ENCODE measurements around the gene OCA2.

The OCA2 gene

DNA sequence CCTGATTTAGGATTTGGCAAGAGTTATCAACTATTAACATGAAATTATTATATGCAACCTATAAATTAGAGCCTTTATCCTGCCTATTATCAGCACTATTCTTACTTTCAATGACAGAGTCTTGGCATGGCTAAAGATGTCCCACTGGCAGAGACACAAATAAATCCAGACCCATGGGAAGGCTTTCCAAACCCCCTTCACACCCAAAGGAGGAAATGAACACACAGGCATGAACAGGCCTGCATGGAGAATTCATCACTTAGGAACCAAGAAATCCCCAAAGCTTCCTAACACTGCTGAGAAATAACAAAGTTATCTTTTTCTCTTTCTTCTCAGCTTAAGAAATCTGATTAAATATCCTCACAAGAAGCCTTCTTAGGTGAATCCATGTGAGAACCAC, 213.9 kb downstream of the OCA2 start:
- H3K4me3 ChIP-seq (ENCODE audit: low read depth, low read length) = no peak overlapping the region

DNA sequence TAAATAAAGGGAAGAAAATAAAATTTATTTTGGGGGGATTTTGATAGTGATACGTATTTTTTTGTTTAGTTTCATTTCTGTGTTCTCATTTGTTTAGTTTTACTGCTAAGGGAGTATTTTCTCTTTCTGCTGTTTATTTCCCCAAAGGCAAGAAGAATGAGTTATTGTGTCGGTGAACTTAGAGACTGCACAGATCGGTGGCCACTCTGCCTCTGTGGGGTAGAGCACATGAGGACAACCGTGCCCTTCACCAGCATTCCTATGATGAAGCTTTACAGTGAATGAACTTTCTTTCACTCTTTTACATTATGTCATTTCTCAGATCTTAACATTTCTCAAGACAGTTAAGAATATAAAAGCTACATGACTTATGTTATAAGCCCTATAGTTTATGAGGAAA, 214.4 kb downstream of the OCA2 start:
- no peak overlapping the region for H3K4me3 ChIP-seq (ENCODE audit: low read depth, low read length)

DNA sequence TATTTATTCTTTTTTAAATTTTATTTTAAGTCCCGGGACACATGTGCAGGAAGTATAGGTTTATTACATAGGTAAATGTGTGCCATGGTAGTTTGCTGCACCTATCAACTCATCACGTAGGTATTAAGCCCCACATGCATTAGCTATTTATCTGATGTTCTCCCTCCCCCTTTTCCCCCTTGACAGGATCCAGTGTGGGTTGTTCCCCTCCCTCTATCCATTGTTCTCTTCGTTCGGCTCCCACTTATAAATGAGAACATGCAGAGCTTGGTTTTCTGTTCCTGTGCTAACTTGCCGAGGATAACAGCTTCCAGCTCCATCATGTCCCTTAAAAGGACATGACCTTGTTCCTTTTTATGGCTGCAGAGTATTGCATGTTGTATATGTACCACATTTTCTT, 220.3 kb downstream of the OCA2 start:
- H3K4me3 ChIP-seq (ENCODE audit: low read depth, low read length) = no peak overlapping the region

DNA sequence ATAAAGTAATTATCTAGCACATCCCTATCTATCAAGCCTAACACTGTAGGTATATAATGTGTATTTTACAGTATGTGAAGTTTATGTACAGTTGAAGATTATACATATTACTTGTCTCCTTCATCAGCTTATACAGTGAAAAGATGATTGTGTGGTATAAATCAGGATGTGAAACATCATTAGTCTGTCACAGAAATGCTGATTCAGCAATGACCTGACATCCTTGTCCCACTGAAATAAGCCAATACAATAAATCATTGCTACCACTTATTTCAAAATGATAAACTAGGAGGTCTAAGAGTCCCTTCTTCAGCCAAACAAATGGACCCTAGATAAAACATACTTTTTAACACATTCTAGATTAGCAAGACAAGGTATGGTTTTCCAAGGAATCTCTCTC, 225.3 kb downstream of the OCA2 start:
- no peak overlapping the region for H3K4me3 ChIP-seq (ENCODE audit: low read depth, low read length)

DNA sequence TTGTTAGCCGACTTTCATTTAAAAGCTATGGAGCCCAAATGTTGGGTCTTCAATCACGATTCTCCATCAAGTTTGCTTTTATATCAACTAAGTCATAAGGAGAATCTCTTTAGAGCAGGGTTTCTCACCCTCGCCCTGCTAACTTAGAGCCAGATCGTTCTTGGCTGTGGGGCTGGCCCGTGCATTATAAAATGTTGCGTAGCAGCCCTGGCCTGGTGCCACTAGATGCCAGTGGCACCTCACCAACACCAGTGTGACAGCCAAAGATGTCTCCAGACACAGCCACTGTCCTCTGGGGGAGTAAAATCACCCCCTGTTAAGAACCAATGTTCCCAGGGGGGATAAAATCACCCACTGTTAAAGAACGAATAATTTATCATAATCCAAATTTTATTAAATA, 226.1 kb downstream of the OCA2 start:
- no peak overlapping the region for H3K4me3 ChIP-seq (ENCODE audit: low read depth, low read length)

DNA sequence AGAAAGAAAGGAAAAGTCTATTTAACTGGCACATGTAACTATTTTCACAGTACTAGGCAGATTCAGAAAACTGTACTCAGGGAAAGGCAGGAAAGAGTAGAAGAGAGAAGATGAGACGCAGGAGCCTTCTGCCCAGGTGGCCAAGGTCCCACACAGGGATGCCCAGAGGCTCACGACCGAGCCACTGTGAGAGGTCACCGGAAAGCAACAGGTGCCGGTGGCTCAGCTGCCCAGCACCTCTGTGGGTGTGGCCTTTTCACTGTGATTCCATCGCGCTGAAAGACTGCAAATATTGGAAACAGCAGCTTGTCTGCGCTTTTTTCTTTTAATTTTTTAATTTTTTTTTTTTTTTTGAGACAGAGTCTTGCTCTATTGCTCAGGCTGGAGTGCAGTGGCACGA, 226.8 kb downstream of the OCA2 start:
- H3K4me3 ChIP-seq (ENCODE audit: low read depth, low read length) = no peak overlapping the region

DNA sequence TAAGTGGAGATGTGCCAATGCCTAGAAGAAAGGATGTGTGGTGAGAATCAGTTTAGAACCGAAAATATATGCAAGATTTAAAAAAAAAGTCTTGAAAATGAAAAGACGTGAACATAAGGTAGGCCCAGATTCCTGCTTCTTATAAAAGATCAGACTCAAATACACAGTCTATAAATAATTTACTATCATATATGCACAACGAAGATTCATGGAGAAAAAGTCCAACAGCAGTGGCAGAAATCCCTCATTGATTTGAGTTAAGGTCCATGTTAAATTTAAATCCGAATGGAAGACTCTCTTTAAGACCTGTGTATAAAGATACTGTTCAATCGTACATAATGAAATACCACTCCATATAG, 227.2 kb downstream of the OCA2 start:
- no peak overlapping the region for H3K4me3 ChIP-seq (ENCODE audit: low read depth, low read length)

DNA sequence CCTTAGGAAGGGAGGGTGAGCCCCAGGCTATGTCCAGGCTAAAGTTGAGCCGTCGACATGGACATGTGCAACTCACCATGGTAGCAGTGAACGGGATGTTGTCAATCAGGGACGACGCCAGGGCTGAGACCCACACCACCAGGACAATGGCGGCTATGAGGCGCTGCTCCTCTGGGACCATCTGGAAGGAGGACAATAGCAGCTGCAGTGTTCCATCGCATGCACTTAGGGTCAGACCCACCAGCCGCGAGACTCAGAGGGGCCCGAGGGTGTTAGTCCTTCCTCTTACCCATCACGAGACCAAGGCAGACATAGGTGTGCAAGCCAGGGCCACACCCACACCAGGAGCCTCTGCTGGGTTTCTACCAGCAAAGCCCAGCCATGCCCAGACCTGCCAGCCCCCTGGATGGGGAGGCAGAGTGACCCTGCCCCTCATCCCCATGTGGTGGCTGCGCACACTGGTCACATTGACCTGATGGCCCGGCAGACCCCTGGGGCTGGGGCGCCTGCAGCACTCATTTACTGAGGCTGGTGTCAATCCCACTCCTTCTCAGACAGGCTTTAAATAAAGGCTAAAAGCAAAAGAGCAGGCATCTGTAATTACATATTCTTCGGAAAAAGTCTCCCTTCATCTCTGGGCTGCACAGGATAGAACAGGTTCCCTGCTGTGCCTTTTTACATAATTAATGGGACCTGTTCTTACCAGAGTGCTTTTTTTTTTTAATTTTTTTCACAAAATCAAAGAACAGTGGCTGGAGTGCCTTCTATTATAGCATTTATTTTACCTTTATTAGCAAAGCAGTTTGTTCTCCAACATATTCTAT, 227.8 kb downstream of the OCA2 start:
- H3K4me3 ChIP-seq (ENCODE audit: low read depth, low read length) = no peak overlapping the region

DNA sequence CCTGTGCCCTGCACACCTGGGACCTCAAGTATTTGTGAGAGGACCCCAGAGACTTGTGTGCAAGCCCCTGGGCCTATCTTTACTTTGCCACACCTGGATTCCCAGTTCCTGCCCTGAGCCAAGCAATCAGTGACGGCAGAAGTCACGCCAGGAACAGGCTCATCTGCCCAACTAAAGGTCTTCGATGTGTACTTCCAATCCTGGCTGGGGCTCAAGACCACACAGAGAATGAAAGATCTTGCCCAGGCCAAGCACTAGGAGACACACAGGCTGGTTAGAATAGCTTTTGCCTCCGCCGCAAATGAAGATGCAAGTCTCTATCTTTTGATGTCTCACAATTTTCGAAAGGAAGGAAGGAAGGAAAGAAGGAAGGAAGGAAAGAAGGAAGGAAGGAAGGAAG, 228.8 kb downstream of the OCA2 start:
- no peak overlapping the region for H3K4me3 ChIP-seq (ENCODE audit: low read depth, low read length)

DNA sequence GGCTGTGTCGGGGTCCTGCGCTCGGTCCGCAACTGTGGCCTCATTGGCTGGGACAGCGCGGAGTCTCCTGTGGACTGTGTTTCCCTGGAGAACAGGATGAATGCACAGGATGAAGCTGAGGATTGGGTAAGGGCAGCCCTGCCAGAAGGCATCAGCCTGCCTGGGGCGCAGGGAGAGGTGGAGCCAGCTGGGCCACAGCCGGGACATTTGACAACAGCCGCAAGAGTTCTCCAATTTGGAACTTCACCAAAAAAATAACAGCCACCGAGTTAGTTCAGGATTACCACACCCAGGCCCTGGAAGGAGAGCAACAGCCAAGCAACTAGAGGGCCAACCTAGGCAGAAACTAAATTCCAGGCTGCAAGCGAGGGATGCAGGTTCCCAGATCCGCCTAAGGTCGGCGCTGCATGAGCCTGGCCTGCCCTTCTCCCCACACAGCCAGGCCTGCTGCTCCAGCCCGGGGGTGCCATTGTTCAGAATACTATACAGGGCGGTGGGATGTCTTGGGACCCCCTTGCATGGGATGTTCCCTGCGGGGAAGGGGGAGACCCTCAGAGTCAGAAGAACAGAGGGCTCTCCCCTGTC, 229.3 kb downstream of the OCA2 start:
- no peak overlapping the region for H3K4me3 ChIP-seq (ENCODE audit: low read depth, low read length)

DNA sequence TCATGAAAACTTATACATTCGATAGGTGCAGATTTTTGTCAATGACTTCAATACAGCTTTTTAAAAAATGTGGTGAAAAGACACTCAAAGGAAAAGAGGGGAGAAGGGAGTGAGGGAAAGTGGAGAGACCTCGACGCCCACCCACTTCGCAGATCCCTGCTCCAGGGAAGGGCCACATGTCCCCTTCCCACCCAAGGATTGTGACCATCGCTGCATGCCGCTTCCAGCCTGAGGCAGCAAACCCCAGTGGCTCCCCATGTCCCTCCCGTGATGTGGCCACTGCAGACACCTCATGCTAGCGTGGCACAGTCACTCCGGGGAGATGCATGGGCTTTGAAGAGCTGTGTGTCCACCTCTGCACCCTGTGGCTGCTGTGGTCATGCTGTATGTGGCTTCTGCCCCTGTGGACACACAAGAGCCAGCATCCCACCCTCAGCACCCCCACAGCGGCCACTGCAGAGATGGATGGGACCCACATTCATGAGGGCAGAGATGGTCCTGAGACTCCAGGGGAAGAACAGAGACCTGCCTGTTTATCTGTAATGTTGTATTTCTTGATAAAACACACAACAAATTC, 230.2 kb downstream of the OCA2 start:
- no peak overlapping the region for H3K4me3 ChIP-seq (ENCODE audit: low read depth, low read length)

DNA sequence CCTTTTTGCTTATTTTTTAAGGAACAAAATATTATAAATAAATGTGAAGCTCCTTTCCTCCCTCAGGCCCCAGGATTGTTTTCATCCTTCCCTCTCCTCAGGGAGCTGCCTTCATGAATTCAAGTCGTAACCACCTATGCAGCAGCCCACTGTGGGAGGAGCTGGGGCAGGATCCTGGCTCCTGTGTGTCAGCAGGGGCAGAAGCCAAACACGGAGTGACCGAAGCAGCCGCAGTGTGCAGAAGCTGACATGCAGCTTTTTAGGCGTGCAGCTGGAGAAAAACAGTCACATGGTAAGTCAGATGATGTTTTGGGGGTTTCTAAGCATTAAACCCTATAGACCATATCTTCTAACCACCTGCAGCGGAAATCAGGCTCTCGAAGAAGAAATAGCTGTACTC, 231.3 kb downstream of the OCA2 start:
- no peak overlapping the region for H3K4me3 ChIP-seq (ENCODE audit: low read depth, low read length)

DNA sequence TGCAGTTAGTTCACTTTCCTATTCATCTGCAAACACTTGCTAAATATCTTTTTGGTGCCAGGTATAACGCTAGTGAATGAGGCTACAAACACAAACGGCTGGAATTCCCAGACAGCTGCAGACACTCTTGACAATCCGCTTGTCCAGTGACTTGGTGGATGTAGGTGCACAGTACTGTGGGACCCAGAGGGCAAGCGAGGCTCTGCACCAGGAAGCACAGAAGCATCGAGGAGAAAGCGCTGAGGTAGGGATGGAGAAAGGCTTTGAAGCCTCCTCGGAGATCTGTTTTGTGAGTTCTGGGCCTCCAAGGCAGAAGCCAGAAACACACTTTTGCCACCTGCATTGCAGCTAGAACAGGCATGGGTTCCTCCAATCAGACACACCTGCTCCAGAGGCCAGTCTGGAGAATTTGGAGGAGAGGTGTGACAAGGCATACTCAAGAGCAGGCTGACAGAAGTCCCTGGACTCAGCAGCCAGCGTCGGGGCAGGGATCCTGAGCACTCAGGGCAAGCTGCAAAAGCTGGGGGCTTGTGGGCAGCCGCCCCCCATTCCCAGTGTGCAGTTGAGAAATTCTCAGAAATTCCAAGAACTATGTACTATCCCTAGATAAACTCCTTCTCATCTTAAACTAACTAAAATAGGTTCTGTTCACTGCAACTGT, 232.5 kb downstream of the OCA2 start:
- H3K4me3 ChIP-seq (ENCODE audit: low read depth, low read length) = no peak overlapping the region

DNA sequence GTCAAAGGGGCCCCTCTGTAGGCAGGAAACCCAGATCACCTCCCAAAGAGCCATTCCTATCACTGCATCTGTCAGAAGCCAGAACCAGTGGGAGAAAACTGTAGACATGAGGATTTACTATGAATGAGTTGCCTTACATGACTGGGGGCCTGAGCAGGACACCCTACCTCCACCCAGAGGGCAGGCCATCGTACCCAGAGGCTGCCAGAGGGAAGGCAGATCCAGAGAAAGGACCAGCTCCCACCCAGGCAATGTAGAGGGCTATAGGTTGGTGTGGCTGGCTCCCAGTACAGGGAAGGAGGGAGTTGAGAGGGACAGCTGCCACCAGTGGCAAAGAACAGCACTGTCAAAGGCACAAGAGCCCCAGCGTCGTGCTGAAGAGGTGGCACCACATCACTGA, 233.2 kb downstream of the OCA2 start:
- no peak overlapping the region for H3K4me3 ChIP-seq (ENCODE audit: low read depth, low read length)

DNA sequence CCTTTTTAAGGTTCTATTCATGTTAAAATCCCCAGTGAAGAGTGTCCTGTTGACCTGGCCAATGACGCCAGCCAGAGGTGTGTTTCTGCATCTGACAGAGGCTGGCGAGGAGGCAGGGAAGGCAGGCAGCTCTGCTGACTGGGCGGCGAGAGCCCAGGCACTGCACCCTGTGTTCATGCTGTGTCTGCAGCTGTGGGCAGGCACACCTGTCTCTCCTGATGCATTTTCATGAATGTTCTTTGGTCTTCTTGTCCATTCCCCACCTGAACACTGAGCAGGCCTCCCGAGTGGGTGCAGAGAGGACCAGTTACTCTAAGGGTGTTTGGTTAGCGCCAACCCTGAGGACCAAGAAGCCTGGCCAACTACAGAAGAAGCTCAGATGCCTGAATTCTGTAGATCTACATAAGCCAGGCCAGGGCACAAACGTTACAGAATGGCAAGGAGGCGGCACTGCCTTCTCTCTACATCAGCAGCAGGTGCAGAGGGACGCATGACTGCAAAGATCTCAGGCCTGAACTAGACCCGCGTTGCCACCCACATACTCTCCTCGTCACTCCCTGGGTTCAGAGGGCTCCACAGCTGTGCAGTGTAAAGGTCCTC, 233.7 kb downstream of the OCA2 start:
- H3K4me3 ChIP-seq (ENCODE audit: low read depth, low read length) = no peak overlapping the region

DNA sequence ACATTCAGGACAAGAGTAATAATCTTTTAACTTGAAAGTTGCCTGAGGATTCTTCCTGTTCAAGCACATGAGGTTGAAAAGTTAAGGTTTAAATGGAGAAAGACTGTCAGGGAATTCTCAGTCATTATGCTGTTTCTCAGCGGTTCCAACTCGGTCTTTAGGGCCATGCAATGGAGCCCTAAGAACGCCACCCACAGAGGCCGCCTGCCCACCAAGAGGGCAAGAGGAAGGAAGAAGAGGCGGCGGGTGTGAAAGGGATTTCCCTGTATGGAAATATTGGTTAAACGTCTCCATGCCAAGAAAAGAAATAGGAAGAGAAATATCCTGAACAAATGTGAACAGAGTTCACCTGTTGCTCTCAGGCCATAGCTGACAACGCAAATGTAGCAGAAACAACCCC, 234.4 kb downstream of the OCA2 start:
- no peak overlapping the region for H3K4me3 ChIP-seq (ENCODE audit: low read depth, low read length)

DNA sequence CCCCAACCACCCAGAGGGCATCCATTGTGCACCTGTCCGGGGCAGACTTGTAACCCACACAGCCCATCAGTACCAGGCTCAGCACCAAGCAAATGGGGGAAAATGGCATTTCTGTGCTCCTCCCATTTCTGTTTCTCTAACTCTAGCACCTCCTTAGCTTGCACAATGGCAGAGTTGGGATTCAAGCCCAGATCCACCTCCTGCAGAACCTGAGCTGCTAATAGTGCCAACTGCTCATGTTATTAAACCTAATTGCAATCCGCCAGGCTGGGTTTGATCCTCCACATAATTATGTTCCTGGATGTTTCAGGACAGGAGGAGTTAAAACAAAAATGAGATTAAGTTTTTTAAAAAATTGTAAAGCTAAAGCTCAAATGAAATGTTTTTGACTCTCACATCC, 235.0 kb downstream of the OCA2 start:
- no peak overlapping the region for H3K4me3 ChIP-seq (ENCODE audit: low read depth, low read length)

DNA sequence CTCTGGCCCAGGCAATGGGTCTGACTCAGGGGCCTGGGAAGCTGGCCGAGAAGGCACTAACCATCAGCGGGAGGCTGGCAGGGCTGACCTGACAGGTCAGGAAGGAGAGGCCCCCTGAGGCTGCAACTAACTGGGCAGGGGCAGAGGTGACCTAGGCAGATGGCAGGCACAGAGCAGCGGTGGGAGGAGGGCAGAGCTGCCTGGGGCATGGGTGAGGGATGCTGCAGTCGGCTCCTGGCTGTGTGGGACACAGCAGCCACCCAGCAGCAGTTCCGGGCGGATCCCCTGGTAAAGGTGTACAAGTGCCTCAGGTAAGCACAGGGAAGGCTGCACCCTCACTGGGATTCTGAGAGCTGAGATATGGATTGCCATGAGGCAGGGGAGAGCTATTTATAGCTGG, 236.1 kb downstream of the OCA2 start:
- H3K4me3 ChIP-seq (ENCODE audit: low read depth, low read length) = no peak overlapping the region

DNA sequence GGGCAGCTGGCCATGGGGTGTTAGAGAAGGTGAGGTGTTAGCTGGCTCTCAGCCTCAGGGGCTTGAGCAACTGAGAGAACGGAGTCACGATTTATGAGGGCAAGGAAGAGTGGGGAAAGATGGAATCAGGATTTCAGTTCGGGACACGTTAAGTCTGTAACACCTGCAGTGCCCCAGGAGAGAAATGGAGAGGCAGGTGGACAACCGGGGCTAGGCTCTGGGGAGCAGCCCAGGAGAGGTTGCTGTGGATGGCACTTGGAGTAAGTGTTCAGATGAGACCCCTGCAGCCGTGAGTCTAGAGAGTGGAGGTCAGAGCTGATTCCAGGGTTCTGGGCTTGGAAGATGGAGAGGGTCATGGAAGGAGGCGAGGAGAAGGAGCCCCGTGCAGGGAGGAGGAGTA, 237.9 kb downstream of the OCA2 start:
- H3K4me3 ChIP-seq (ENCODE audit: low read depth, low read length) = no peak overlapping the region

DNA sequence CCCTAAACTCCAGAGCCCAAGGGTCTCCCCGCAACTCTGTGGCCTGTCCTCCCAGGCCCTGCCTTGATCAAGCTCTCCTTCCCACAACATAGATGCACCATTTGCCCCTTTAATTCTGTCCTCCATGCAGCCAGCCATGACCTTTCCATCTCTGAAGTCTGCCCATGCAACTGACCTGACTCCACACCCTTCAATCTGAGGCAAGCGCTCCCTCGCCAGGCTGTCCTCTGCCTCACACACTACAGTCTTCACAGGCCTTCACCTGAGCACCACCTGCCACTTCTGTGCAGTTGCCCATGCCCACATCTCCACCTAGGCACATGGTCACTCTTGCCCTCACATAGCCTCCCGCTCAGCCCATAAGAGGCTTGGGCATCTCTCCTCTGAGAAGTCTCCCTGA, 244.0 kb downstream of the OCA2 start:
- no peak overlapping the region for H3K4me3 ChIP-seq (ENCODE audit: low read depth, low read length)

DNA sequence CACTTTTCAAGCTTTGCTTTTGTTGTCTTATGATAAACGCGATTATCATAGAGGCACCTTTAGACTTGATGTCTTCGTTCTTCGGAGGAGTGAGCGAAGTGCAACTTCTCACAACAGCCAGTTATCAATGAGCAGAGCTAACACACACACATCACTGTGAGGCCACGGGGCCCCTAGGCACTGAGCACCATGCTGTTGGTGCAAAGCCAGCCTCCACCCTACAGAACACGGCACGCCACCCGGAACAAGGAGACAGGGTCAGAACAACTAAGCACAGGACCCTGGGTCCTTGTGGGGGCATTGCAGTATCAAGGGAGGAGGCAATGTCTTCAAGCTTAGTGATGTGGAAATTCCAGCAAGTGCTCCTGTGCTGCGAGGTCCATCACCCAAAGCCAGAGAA, 244.5 kb downstream of the OCA2 start:
- no peak overlapping the region for H3K4me3 ChIP-seq (ENCODE audit: low read depth, low read length)
